Fibroblast of lung (primary cell): ENCODE data around the gene LRRC3B. TPM values are rescaled to one million over a fixed set of nuclear protein-coding genes. Genes with fewer than 3 reads are reported as not detected.
"Not testable (repeated sequence)": the region's sequence is repeated elsewhere in the genome, so short reads cannot be mapped to it uniquely, and the experiment has no call there.

Experiments used
- DNase-seq, 2 donors: peaks; one replicate each; pipeline versions ENCODE4 v3.0.0 to v3.0.0-alpha.2; 2010; ENCODE audit warnings: low read depth in 2 of 2
- H2AFZ ChIP-seq: 2 replicates; pipeline ENCODE4 v1.5.1; 2012; ENCODE audit warnings: low read length, control low read depth, inconsistent platforms
- H3K27ac ChIP-seq: 2 replicates; pipeline ENCODE4 v1.5.1; 2011; ENCODE audit warnings: low read length, control low read depth; ENCODE audit not compliant: insufficient read depth
- H3K27me3 ChIP-seq: 2 replicates; pipeline ENCODE4 v1.5.1; 2011; ENCODE audit warnings: mild to moderate bottlenecking, low read length; ENCODE audit not compliant: control insufficient read depth, insufficient read depth
- H3K36me3 ChIP-seq: 2 replicates; pipeline ENCODE4 v1.5.1; 2011; ENCODE audit warnings: low read length; ENCODE audit not compliant: control insufficient read depth, insufficient read depth
- H3K4me1 ChIP-seq: 2 replicates; pipeline ENCODE4 v1.5.1; 2011; ENCODE audit warnings: low read length; ENCODE audit not compliant: control insufficient read depth, insufficient read depth; ENCODE audit errors: extremely low read depth
- H3K4me2 ChIP-seq: 2 replicates; pipeline ENCODE4 v1.5.1; 2011; ENCODE audit warnings: low read length, control low read depth; ENCODE audit not compliant: insufficient read depth; ENCODE audit errors: extremely low read depth
- H3K4me3 ChIP-seq, 4 experiments: fragments of 200-600 bp in 1 of 4; sonication (generic) in 1 of 4; replicated peaks in 1 of 4; 2 replicates each; pipeline ENCODE4 v1.5.1; 2011 to 2016; ENCODE audit warnings: low read length in 4 of 4, low read depth in 3 of 4, mild to moderate bottlenecking in 3 of 4, control low read depth in 2 of 4, inconsistent platforms in 1 of 4, mixed read lengths in 1 of 4; ENCODE audit not compliant: insufficient read depth in 1 of 4; ENCODE audit errors: control extremely low read depth in 1 of 4
- H3K79me2 ChIP-seq: 2 replicates; pipeline ENCODE4 v1.5.1; 2012; ENCODE audit warnings: mild to moderate bottlenecking, low read length, inconsistent platforms; ENCODE audit not compliant: control insufficient read depth, insufficient read depth
- H3K9ac ChIP-seq: 2 replicates; pipeline ENCODE4 v1.5.1; 2011; ENCODE audit warnings: mild to moderate bottlenecking, low read length, control low read depth; ENCODE audit not compliant: insufficient read depth
- H3K9me3 ChIP-seq: 2 replicates; pipeline ENCODE4 v1.5.1; 2012; ENCODE audit warnings: low read depth, low read length; ENCODE audit not compliant: control insufficient read depth, insufficient read depth
- H4K20me1 ChIP-seq: 2 replicates; pipeline ENCODE4 v1.5.1; 2011; ENCODE audit warnings: low read length; ENCODE audit not compliant: control insufficient read depth, insufficient read depth; ENCODE audit errors: extremely low read depth
- CTCF ChIP-seq, 2 donors: IDR thresholded peaks in 1 of 2; conservative IDR thresholded peaks in 1 of 2; 1 replicate in 1 of 2; 2 replicates in 1 of 2; pipeline ENCODE4 v1.5.1; 2011 to 2012; ENCODE audit warnings: low read length in 2 of 2, control low read depth in 1 of 2, inconsistent platforms in 1 of 2, low read depth in 1 of 2, mild to moderate bottlenecking in 1 of 2
- EZH2 ChIP-seq: IDR thresholded peaks from 2 replicates; pipeline ENCODE4 v1.5.1; 2012; ENCODE audit warnings: low read length, control low read depth, mild to moderate bottlenecking; ENCODE audit errors: missing control alignments
- polyA plus RNA-seq, 2 donors: library from polyadenylated mRNA; depleted of rRNA in 1 of 2; stranded (reverse) in 1 of 2; unstranded in 1 of 2; fragments of >200 nt; gene quantifications; 2 replicates each; pipeline ENCODE4 v1.2.1, GENCODE V29; 2011 to 2012; ENCODE audit warnings: missing spikeins in 1 of 2
- total RNA-seq: library from RNA; depleted of rRNA; stranded (reverse); fragments of >200 nt; gene quantifications from 2 replicates; pipeline ENCODE4 v1.2.1, GENCODE V29; 2014

LRRC3B gene
- total and polyA plus RNA-seq, 2 donors (not counting 1 experiment from before 2014, with no cell fraction given): not detected

DNA sequence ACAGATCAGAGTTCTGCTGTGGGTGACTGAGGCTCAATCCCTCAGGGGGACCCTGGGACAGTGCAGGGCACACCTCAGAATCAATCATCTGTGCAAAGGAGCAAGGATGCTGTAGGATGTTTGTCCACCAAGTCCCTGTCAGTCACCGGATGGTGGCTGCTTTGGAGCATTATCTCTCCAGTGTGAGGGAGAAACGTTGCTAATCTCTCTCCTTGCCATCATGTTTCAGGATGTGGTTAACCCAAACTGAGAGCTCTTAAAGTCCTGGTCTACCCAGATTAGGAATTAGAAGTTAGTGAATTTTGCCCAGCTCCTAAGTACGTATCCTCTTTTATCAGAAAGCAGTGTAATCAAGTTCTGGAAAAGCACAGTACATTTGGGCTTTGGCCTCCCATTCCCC, 26.2 kb upstream of the LRRC3B start:
- no peak for DNase-seq
- no peaks in the 10 kb centered on the region for H3K9me3 ChIP-seq
- H3K4me3 ChIP-seq: no peak overlapping the region

GRCh38 chr3:26603311-26603710, 19.3 kb upstream of the LRRC3B start:
- H3K4me2 ChIP-seq, H4K20me1 ChIP-seq, H3K9me3 ChIP-seq, H2AFZ ChIP-seq, H3K4me3 ChIP-seq, H3K9ac ChIP-seq, H3K27ac ChIP-seq, DNase-seq, H3K27me3 ChIP-seq, H3K4me1 ChIP-seq, H3K36me3 ChIP-seq, H3K79me2 ChIP-seq: not testable (repeated sequence)

More for the DNA sequence above, 26.2 kb upstream of the LRRC3B start:
- Histone ChIP-seq H3K4me2 (no peak overlapping the region), H3K27ac (no peak overlapping the region), H2AFZ (no peak overlapping the region), H3K79me2 (no peaks in the 10 kb centered on the region), H3K36me3 (no peaks in the 10 kb centered on the region), H3K4me1 (no peaks in the 10 kb centered on the region), H4K20me1 (no peaks in the 10 kb centered on the region), H3K9ac (no peak overlapping the region), H3K27me3 (no peaks in the 10 kb centered on the region)
- no peak for TF ChIP-seq CTCF (conservative IDR thresholded peaks at IDR 0.05 in 1 of 2, IDR thresholded peaks at IDR 0.05 in 1 of 2; ENCODE audit: low read depth in 1 of 2, low read length in 2 of 2)
- no peak for TF ChIP-seq EZH2

DNA sequence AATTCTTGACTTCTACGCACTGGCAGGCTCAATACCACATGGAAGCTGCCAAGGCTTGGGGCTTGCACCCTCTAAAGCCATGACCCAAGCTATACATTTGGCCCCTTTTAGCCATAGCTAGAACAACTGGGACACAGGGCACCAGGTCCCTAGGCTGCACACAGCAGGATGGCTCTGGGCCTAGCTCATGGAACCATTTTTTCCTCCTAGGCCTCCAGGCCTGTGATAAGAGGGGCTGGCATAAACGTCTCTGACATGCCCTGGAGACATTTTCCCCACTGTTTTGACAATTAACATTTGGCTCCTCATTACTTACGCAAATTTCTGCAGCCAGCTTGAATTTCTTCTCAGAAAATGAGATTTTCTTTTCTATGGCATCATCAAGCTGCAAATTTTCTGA, 18.8 kb upstream of the LRRC3B start:
- H4K20me1 ChIP-seq, H3K27ac ChIP-seq, DNase-seq, H3K9me3 ChIP-seq, H3K27me3 ChIP-seq, H3K4me3 ChIP-seq, H3K36me3 ChIP-seq, H2AFZ ChIP-seq, H3K9ac ChIP-seq, H3K4me1 ChIP-seq, H3K4me2 ChIP-seq, H3K79me2 ChIP-seq: not testable (repeated sequence)

DNA sequence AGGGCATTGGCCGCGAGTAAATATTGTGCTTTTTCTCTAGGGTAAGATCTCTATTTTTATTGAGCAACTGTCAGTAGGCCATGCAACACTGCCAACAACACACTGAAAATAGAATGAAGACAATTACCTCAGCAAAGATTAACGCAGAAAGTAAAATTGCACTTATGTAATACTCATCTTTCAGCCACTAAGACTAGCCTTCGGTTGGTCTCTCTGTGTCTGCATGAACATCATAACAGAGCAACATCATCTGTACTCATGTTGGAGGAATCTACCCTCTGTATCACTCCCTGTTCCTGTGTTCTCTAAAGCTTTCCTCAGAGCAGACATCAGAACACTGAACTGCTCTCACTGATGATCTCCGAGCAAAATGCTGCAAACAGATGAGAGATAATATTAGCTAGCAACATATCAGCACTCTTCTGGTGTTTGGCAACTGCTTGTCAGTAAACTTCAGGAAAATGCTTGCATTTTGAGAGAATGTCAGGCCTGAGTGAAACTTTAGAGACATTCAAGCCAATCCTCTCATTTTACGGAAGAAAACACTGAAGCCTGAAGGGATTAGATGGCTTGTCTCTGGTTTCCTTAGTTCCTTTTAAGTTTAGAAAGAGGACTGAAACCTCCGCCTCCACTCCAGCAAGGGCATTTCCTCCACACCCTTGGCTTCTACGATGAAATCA, 8.4 kb upstream of the LRRC3B start:
- Histone ChIP-seq H3K36me3 (no peaks in the 10 kb centered on the region), H3K9me3 (no peaks in the 10 kb centered on the region), H3K4me1 (no peaks in the 10 kb centered on the region), H3K79me2 (no peaks in the 10 kb centered on the region), H3K4me3 (no peak overlapping the region), H3K9ac (no peak overlapping the region), H4K20me1 (no peaks in the 10 kb centered on the region), H3K27me3 (no peaks in the 10 kb centered on the region), H3K27ac (no peak overlapping the region), H2AFZ (no peak overlapping the region), H3K4me2 (no peak overlapping the region)
- TF ChIP-seq CTCF (conservative IDR thresholded peaks at IDR 0.05 in 1 of 2, IDR thresholded peaks at IDR 0.05 in 1 of 2; ENCODE audit: low read depth in 1 of 2, low read length in 2 of 2) (no peak), EZH2 (no peak)
- DNase-seq: no peak
